GM19239 (cell line): ENCODE measurements around the gene DMXL1.

Experiments used
- DNase-seq: peaks from one replicate; pipeline ENCODE4 v3.0.0; 2011; ENCODE audit warnings: low spot score; ENCODE audit not compliant: insufficient read length
- FAIRE-seq: peaks from 2 replicates; lab custom pipeline; 2011; peaks lifted over from hg19 to GRCh38; lab: Jason Lieb, UNC

Gene DMXL1

GRCh38 chr5:119285070-119285916, 214.4 kb downstream of the DMXL1 start:
- peak; percentile 11 for FAIRE-seq

GRCh38 chr5:119286511-119287488, 215.9 kb downstream of the DMXL1 start:
- FAIRE-seq (peak; percentile 78), DNase-seq (no peak)

More at GRCh38 chr5:119285070-119285916, 214.4 kb downstream of the DMXL1 start:
- DNase-seq, result no peak

DNA sequence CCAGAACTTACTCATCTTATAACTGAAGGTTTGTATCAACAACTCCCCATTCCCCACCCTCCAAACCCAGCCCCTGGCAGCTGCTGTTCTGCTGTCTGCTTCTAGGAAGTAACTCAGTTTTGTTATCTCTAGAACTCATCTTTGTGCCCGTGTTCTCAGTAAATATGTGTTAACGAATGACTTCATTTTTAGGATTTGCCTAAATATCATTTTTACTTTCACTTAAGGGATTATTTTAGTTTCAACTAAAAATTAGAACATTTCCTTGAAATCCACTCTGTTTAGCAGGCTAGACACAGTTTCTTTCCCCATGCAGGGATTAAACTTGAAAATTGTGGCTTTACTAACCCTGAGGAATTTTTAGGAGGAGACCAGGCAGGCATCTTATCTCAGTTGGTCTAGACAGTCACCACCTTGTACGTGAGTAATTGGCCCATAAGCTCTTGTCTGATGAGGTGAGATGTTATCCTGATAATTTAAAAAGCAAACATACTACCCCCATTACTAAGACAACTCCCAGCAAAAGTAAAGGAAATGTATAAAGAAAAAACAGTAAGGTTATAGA, 216.7 kb downstream of the DMXL1 start:
- no peak for DNase-seq
- no peak for FAIRE-seq

DNA sequence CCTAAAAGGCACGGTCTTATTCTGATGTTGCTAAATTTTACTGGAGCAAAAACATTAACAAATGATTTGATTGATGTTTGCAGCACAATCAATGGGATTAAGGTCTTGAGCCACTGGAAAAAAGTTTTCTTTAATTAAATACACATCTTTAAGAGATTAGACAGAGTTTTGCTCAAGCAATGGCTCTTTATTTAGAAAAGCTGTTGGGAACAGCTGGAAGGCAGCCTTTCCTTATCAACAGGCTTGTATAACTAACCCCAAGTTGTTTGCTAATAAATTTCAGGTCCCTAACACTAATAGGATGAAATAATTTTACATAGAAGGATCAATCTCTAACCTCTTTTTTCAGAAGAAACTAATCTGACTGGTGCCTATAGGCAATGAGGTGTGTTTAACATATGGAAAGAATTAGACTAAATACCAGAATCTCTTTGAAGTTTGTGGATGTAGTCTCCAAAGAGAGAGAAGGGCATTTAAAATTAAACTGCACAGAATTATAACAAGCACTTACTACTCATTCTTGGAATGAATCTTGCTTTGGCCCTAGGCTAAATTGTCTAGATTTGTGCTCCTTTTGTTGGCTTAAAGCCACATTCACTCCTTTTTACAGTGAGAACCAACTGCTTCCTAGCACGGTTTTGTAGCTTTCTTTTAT, 217.6 kb downstream of the DMXL1 start:
- peak; percentile 84 for FAIRE-seq

DNA sequence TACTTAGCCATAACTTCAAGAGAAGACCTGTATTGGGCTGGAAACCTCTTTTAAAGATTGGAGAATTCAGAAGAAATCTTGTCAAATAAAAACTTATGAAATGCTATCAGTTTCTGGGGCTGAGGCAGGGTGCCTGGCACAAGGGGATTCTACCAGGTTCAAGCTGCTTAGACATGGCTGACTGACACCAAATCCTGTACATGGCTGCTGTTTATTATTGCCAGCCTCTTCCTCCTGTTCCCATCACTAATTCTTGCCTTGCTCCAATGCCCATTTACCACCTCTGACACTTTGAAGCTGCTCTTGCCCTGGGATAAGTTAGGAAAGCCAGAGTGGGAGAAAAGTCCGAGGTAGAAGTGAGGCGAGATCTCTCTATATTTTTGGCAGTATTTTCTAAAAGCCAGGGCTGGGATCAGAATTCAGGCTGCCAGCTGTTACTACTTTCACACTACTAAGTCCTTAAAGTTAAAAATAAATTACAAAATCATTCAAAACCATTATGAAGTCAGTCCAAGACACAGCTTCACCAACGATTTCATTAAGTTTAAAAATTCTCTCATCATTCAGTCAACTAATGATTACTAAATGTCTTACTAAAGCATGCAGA, 218.7 kb downstream of the DMXL1 start:
- no peak for DNase-seq
- FAIRE-seq, result no peak

More for the DNA sequence above, 217.6 kb downstream of the DMXL1 start:
- DNase-seq, result no peak

DNA sequence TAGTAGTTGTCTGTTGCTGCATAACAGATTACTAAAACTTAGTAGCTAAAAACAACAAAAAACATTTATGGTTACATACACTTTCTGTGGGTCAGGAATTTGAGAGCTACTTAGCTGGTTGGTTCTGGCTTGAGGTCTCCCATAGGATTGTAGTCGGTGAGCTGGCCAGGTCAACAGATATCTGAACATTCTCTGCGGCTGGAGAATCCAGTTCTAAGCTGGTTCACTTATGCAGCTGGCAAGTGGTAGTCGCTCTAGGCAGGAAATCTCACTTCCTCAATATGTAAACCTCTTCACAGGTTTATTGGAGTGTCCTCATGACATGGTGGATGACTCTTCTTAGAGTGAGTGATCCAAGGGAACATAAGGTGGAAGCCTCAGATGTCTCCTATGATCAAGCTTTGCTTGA, 219.3 kb downstream of the DMXL1 start:
- FAIRE-seq, result peak; percentile 86
- peak; percentile 31 for DNase-seq

DNA sequence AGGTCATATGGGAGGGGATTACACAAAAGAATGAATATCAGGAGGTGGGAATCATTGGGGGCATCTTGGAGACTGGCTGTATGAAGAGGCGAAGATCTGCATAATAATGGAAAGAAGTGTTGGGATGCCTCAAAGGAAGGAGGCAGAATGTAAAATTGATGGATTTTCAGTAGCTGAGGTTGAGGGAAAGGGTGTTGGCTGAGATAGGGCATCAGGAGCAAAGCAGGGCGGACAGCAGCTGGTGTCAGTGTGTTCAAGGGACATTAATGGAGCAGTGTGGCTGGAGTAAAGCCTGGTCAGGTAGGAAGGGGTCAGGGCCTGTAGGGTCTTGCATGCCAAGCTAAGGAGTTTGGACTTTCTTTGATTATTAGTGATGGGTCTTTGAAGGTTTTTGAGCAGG, 219.7 kb downstream of the DMXL1 start:
- peak; percentile 26 for FAIRE-seq
- DNase-seq, result no peak

DNA sequence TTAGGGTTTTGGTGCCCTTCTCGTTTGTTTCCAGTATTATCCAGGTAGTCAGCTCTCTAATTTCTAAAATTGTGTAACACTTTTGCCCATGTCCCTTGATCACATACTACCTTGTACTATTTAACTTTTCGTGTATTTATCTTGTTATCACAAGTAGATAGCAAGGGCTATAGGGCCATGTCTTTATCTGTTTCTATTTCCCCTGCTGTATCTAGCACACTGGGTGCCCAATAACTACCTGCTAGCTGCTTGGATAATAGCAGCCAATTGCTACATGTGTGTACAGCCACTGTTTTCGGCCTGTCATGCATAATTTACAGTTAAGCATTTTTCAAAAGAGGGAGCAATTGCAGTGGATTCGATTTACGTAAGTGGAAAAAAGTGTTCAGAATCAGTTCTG, 220.2 kb downstream of the DMXL1 start:
- DNase-seq (no peak), FAIRE-seq (no peak)

GRCh38 chr5:119291877-119292276, 221.0 kb downstream of the DMXL1 start:
- no peak for DNase-seq
- FAIRE-seq, result no peak

DNA sequence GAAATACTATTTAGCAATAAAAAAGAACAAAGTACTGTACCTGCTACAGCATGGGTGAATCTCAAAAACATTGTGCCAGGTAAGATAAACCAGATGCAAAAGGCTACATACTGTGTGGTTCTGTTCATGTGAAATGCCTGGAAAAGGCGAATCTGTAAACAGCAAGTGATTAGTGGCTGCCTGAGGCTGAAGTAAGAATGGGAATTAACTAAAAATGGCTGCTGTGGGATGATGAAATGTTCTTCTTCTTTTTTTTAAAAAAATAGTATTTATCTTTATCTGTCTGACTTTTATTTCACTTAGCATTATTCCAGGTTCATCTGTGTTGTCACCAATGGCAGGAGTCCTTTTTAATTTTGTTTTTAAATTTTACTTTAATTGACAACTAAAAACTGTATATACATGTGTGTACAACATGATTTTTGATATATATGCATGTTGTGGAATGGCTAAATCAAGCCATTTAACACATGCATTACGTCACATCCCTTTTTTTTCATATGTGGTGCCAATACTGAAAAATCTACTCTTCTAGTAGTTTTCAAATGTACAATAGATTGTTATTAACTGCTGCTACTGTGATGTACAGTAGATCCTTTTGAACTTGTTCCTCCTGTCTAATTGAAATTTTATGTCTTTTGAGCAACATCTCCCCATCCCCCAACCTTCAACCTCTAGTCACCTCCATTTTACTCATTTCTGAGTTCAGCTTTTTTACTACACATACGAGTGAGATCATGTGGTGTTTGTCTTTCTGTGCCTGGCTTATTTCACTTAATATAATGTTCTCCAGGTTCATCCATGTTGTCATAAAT, 222.0 kb downstream of the DMXL1 start:
- DNase-seq (no peak), FAIRE-seq (no peak)

DNA sequence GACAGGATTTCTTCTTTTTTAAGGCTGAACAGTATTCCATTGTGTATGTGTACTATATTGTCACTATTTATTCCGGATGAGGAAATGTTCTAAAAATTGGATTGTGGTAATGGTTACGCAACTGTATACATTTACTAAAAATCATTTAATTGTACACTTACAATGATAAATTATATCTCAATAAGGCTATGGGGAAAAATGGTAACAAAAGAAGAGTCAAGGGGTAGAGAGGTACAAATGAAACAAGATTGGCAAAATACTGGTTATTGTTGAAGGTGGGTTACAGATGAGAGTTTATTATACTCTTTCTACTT, 222.6 kb downstream of the DMXL1 start:
- FAIRE-seq (no peak), DNase-seq (no peak)
